ENCODE data around the gene IL1B. TPM values are rescaled to one million over a fixed set of nuclear protein-coding genes. Genes with fewer than 3 reads are reported as not detected.

Gene IL1B
- total and polyA plus RNA-seq, 2 of the 8 experiments (the other 6 are each of a cell fraction or from before 2014, with no cell fraction given) = not detected

- TF ChIP-seq KDM5A (IDR thresholded peaks at IDR 0.05; ENCODE audit: low read length) = no peak
- TF ChIP-seq RNF2 (IDR thresholded peaks at IDR 0.05; ENCODE audit: borderline replicate concordance, low read depth, low read length, missing control alignments, poor library complexity, severe bottlenecking) = no peak
- TF ChIP-seq GABPA (IDR thresholded peaks at IDR 0.05; ENCODE audit: borderline replicate concordance, insufficient read depth, low read length) = no peak
Measured at GRCh38 chr2:112836163-112836560, 417 bp downstream of the IL1B start (continued).

All from H1 (cell line).